ENCODE data around the gene COBL. TPM values are rescaled to one million over a fixed set of nuclear protein-coding genes. Genes with fewer than 3 reads are reported as not detected.

Gene COBL
- total and polyA plus RNA-seq, 2 of the 8 experiments (the other 6 are each of a cell fraction or from before 2014, with no cell fraction given), result 13.8 to 40.4 TPM

DNA sequence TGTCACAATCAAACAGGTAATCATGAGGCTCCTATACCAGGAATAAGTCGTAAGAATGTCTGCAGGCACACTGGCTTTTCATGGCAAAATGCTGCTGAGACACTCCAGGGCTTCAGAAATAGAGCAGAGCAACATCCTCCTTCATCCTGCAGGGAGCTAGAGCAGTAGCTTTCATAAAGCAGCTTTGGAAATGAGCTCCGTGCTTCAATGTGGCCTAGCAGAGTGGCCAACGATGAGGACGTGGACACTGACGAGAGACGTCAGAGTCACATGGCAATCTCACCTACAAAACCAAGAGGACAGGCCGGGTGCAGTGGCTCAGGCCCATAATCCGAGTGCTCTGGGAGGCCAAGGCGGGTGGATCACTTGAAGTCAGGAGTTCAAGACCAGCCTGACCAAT, 9.8 kb downstream of the COBL start (continued):
- TF ChIP-seq, protein P1, sequence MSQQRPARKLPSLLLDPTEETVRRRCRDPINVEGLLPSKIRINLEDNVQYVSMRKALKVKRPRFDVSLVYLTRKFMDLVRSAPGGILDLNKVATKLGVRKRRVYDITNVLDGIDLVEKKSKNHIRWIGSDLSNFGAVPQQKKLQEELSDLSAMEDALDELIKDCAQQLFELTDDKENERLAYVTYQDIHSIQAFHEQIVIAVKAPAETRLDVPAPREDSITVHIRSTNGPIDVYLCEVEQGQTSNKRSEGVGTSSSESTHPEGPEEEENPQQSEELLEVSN (IDR thresholded peaks at IDR 0.05), result no peak
- TF ChIP-seq SIN3A (conservative IDR thresholded peaks at IDR 0.05 in 1 of 2, IDR thresholded peaks at IDR 0.05 in 1 of 2; ENCODE audit: low read depth in 1 of 2, low read length in 2 of 2), result no peak
- no peak for TF ChIP-seq CREB1 (IDR thresholded peaks at IDR 0.05)
- TF ChIP-seq SIRT6 (IDR thresholded peaks at IDR 0.05; ENCODE audit: low read length), result no peak
- TF ChIP-seq NANOG (IDR thresholded peaks at IDR 0.05; ENCODE audit: insufficient read depth, low read depth, low read length, poor library complexity, severe bottlenecking), result no peak
- TF ChIP-seq, protein P2, sequence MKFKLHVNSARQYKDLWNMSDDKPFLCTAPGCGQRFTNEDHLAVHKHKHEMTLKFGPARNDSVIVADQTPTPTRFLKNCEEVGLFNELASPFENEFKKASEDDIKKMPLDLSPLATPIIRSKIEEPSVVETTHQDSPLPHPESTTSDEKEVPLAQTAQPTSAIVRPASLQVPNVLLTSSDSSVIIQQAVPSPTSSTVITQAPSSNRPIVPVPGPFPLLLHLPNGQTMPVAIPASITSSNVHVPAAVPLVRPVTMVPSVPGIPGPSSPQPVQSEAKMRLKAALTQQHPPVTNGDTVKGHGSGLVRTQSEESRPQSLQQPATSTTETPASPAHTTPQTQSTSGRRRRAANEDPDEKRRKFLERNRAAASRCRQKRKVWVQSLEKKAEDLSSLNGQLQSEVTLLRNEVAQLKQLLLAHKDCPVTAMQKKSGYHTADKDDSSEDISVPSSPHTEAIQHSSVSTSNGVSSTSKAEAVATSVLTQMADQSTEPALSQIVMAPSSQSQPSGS (IDR thresholded peaks at IDR 0.05; ENCODE audit: low read length), result no peak
